GM12801 (cell line): ENCODE data around the gene OVCA2.

Experiments used
- TF ChIP-seq, protein P1 (sequence below): IDR thresholded peaks from one replicate; pipeline ENCODE4 v1.5.1; 2011; ENCODE audit warnings: control low read depth; ENCODE audit not compliant: insufficient read length; ENCODE audit errors: extremely low read depth

Gene OVCA2

DNA sequence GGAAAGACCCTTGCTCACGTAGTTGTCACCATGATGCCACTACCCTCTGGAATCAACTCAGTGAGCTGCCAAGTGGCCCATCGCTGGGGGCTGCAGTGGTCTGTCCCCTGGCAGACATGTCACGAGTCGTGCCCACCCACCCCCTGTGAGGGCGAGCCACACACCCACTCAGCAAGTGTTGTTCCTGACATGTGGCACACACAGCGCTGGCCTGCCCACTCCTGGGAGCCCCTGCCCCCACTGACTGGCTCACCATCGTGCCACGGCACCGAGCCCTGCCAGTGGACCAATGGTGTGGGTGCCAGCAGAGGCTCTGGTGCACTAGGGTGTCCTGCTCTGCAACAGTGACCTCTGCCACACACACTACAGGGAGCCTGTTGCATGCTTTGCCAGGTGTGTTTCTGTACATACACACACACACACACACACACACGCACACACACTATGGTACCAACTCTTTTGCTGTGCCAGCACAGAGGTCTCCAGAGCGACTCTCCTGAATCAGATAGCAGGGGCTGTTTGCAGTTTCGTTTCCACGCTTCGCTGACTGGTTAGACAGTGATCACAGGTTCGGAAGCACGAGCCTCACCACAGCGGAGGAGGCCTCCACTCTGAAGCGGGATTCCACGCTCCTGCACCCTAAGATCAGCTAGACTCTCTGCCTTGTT lies 24.4 kb upstream of the OVCA2 start:
- TF ChIP-seq, protein P1, sequence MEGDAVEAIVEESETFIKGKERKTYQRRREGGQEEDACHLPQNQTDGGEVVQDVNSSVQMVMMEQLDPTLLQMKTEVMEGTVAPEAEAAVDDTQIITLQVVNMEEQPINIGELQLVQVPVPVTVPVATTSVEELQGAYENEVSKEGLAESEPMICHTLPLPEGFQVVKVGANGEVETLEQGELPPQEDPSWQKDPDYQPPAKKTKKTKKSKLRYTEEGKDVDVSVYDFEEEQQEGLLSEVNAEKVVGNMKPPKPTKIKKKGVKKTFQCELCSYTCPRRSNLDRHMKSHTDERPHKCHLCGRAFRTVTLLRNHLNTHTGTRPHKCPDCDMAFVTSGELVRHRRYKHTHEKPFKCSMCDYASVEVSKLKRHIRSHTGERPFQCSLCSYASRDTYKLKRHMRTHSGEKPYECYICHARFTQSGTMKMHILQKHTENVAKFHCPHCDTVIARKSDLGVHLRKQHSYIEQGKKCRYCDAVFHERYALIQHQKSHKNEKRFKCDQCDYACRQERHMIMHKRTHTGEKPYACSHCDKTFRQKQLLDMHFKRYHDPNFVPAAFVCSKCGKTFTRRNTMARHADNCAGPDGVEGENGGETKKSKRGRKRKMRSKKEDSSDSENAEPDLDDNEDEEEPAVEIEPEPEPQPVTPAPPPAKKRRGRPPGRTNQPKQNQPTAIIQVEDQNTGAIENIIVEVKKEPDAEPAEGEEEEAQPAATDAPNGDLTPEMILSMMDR, result no peak

DNA sequence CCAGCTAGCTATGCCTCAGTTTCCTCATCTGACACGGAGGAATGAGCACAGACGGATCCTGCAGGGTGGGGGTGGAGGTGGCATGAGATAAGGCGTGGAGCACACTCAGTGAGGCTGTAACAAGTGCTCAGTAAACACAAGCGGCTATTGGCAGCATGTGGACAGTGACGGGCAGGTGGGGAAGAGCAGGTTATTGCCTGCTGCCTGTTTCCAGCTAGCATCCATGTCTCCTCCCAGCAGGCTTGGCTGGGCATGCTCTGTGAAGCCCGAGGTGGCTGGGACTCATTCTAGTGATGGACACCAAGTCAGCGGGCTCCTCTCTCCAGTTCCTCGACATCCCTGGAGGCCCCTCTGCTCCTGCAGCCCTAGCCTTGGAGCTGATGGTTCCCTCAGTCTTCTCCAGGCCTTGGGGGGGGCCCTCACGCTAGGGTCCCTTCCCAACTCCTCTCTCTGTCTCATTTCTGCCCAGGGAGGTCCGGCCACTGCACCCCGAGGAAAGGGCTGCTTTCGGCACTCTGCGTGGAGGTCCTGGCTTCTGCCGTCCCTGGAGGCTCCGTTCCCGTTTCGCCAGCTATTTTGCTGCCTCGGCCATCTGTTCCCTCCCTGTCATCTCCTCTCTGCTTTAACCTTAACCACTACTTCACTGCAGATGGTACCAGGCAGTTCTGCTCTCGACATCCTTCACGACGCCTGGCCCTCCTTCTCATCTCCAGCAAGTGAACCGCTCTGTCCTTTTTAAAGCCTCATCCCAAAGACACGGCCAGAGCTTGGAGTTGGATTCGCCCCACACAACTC lies 22.9 kb upstream of the OVCA2 start:
- TF ChIP-seq, protein P1, result no peak

DNA sequence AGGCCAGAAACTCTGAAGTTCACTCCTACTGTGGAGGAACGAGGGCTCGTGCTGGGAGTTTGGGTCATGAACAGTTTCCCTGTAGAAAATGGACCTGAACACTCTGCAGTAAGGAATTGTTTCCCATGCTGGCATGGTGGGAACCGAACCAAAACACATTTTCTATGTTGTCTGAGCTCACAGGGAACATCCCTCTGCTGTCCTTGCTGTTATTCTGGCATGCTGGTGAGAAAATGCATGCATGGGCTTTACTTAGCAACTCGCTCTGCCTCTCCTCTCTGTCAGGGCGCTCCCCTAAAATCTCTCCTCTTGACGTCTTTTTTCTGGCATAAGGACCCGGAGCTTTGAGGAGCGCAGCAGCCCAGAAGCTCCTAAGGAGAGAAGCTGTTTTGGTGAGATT lies 22.1 kb upstream of the OVCA2 start:
- TF ChIP-seq, protein P1, result no peak

DNA sequence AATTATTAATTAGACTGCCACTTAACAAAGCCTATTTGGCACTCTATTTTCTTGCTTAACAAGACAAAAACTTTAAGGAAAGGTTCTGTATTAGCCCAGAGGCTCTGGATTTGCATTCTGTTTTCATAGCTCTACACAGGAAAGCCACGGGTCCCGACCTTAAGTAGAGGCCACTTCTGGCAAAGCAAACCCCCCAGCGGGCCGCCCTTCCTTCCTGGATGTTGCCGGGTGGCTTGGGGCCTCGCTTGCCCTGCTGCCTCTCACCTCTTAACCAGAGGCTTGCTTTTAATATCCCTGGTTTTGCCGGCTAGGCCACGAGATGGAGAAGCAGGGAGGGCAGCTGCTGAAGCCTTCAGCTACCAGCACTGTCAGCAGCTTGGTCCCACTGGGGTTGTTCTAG lies 21.1 kb upstream of the OVCA2 start:
- TF ChIP-seq, protein P1, result no peak

DNA sequence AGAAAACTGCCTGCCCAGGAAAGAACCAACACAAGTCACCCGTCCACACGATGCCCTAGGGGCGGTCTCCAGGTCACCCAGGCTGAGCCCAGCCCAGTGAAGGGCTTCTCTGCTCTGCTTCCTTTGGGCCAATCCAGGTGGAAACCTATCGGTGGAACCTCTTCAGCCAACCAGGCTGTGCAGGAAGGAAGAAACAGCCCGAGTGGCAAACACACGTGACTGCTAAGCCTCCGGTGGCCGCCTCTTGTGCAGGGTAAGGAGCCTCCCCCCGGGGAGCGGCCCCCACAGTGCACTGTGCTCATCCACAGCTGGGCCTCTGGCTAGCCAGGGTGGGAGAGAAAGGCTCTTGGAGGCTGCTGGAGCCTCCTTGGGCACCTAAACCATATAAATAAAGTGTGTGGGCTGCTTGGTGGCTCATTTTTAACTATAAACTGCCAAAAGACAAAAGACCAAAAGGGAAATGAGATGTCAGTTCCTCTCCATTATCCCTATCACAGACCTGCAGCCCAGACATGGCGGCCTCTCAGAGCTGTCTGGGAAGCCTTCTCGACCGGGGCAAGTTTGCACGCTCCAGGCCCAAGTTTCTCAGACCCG lies 19.1 kb upstream of the OVCA2 start:
- TF ChIP-seq, protein P1, result no peak

DNA sequence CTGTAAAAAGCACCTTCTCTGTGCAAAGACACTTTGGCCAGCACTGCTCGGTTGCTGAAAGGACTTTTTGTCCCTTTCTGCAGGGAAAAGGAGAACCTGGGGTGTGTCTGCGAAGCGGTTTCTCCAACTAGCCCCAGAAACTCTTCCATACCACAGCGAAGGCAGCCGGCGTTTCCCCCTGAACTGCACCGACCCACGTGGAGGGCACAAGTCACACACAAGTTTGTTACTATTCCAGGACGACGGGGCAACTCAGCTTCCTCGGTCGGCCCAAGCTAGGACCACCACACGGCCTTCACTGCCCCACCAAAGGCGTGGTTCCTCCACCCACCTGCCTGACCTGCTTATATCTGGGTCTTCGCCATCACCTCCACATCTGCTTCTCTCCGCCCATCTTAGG lies 18.6 kb upstream of the OVCA2 start:
- TF ChIP-seq, protein P1, result no peak

DNA sequence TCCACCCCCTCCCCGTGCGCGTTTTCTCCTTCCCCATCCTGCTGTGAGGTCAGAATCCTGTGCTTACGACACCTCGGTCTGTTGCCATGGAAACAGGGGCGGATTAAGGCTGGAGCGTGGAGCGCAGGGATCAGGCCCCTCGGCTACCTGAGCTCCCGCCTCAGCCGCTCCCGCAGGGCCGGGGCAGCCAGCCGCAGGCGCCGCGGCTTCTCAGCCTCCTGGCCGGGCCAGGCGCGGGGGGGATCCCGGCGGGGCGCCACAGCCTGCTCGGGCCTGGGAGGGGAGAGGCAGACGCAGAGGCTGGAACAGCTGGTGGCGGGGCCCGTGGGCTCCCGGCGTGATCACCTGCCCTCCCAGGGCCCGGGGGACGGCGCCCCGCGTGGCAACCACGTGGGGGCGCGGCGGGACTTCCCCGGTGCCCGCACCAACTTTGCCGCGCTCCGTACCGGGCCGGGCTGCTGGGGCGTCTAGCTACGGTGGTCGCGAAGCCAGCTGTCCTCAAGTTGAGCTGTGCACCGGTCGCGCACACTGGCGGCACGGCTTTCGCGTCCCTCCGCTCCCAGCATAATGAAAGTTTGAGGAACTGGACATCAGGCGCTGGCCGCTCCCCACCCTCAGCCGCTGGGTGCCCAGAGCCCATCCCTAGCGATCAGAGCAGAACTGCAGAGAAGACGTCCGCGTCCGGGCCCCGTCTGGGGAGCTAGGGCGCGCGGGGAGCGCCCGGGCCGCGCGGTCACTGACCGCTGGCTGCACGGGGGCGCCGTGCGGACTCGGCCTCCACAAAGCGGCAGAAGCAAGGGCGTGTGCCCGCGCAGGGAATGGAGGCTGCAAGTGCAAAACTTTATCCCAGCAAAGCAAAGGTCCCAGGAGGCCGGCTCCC lies 17.9 kb upstream of the OVCA2 start:
- TF ChIP-seq, protein P1, result no peak
